ENCODE measurements around the gene TOX3.

TOX3 gene

DNA sequence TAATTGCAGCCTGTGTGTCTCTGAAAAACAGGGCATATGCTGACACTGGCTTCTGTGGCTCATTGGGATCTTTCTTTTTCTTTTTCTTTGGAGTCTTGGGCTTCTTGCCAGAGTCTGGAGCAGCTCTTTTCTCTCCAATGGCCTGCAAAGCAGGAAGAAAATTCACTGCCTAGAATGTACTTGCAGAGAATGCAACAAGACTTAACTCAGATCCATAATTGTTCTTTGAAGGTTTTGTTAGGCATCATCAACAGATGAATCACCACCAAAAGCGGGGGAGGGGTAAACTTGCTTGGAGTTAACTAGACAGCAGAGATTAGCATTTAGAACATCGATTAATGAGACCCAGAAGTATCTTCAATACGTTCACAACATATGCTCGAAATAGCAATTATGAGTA is 100.9 kb downstream of the TOX3 start:
- DNase-seq: no peak

DNA sequence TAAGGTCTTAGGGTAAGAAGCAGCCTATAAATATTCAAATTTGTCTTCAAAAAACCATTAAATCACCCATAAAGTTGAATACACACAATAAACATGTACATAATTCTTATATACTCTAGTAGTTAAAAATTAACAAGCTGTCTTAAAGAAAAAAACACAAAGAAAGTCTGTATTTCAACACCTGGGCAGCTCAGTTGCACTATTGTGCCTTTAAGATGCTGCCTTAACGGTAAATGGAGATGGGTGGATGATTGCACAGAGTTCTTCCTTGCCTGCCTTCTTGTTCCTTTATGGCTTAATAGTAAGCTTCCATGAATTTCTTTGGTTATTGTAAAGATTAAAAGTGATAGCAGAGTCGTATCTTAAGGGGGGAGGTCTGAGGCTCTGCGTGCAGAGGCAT is 105.1 kb downstream of the TOX3 start:
- DNase-seq: no peak

DNA sequence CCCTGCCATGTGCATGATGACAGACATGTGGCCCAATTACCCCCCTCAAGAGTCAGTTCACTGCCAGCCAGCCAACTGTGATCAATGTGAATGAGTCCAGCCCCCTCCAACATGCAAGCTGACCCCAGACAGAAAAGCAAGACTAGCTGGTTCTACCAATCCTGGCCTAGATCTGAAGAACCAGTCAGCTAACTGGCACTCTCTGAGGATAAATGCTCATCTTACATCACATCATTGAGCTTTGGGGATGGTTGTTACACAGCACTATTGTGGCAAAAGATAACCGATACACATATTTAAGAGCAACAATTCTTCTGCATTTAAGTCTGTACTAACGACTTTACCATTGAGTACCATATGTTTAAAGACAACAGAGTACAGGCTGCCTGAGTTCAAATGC is 106.7 kb downstream of the TOX3 start:
- no peak for DNase-seq

DNA sequence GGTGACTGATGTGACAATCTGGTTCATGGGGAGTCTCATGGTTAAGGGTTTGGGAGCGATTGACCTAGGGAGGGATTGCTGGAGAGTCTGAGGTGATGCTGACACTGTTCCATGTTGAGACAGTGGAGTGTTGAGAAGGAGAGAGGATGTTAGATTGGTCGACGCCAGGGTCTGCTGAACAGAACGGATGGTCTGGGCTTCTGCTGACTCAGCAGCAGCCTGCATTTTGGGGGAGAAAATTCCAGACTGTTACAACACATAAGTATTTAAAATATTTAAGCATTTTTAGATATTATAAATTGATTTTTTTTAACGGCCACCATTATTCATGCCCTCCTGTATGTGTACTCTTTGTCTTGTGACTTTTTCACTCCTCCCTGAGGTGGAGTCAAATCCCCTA is 107.2 kb downstream of the TOX3 start:
- DNase-seq: no peak

DNA sequence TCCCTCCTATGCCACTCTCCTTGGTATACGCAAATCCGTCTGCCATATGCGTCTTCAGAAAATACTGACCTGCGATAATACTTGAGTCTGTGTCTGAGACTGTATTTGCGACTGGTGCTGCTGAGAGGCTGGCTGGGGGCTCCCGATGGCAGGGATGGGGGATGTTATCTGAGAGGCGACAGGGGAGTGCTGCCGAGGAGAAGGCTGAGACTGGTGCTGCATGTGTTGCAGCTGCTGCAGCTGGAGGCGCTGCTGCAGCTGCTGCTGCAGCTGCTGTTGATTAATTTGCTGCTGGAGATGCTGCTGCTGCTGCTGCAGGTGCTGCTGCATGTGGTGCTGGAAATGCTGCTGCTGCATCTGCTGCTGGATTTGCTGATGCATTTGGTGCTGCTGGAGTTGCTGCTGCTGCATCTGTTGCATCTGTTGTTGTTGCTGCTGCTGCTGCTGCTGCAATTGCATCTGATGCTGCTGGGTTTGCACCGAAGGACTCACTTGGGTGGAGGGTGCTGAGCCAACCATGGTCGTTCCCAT is 107.7 kb downstream of the TOX3 start:
- no peak for DNase-seq

DNA sequence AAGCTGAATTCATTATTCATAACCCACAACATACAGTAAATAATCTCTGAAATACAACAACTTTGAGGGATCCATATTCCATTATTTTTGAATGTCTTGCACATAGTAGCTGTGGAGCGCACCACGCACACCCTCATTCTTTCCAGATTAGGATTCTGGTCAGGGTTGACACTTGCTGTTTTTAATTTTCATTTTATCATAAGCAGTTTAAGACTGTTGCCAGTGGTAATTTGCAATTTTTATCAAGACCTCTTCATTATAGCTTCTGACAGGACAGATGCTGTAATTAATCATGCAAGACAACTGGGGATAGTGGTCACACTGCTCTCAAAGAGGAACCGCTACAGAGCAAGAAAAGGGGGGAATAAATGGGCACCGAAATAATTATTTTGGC is 109.7 kb downstream of the TOX3 start:
- no peak for DNase-seq

DNA sequence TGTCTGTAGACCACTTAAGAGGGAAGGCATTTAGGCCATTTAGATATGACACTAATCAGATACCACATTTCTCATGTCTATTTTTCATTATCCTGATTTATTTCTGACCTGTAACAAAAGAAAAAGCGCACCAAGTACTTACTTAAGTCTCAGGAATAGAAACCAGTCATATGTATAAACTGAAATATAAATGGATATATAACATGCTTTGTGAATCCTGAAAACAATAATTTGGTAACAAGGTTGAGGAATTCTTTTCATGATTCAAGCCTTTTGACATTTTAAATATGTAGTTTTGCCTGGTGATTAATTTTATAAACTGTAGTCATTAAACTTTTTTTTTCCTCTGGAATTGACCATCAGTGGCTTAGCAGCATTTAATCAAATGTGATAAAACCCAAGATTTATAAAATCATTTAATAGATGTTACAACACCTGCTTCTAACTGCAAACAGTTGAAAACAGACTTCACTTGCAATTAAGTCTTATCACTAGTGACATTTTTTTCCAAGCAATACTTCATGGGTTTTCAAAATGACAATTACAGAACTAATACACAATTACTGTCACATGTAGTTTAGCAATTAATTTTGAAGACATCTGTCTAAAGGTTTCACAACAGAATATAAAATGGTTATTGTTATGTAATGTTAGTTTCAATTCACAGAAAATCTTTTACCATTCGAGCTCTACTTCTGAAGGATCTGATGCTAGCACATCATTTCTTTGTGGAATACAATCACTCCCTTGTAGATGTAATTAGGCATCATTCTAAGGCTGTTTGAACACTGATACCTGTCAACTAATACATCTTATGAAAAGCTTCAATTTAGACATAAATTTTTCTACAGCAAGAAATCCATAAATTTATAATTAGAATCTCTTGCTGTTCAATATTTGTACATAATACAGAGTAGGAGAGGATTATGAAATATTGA is 110.3 kb downstream of the TOX3 start:
- DNase-seq: no peak

DNA sequence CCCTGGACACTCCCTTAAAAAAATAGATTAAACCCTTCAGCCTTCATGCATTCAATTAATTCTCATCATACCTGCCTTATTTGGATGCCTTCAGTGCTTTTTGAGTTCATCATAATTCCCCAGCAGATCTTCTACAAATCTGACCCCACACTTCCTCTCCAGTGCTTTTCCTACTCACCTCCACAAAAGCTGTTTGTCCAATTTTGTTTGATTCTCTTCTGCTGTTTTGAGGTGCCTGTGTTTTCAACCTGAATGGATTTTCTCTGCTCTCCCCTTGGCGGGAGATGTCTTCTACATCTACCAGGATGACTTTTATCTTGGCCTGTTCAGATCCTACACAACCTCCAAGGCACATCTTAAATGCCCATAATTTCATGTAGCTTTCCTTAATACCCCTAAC is 112.7 kb downstream of the TOX3 start:
- no peak for DNase-seq

DNA sequence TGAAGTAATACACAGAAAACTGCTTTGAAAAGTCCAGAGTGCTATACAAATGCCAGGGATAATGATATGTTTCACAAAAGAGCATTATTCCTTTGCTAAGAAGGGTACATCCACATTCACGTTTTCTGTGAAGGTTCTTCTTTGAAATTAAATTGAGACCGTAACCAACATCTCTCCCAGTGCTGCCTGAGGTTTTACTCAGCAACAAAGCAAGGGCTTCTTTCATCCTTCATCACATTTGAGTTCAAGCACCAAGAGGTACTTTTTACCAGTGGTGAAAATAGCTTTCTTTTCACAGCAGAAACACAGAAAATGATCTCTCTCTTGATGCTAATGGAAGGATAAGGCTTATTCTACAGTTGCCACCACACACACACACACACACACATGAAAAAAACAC is 113.3 kb downstream of the TOX3 start:
- no peak for DNase-seq

DNA sequence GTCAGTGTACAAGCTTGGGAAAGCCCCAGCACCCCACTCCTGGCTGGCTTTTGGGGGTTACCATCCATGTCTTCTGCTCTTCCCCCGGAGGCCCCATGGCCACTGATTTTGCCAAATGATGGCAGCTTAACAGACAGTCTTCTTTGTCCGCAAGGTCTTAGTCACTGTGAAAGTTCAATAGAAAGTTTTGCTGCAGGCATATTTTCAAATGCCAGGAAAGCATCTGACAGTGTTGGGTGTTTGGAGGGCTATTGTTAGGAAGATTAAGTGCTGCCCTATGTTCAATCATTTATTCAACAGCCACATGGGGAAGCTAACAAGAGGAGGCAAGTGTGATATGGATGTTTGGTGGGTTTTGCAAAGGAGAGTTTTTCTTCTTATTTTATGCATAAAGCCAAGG is 122.4 kb downstream of the TOX3 start:
- DNase-seq: no peak

DNA sequence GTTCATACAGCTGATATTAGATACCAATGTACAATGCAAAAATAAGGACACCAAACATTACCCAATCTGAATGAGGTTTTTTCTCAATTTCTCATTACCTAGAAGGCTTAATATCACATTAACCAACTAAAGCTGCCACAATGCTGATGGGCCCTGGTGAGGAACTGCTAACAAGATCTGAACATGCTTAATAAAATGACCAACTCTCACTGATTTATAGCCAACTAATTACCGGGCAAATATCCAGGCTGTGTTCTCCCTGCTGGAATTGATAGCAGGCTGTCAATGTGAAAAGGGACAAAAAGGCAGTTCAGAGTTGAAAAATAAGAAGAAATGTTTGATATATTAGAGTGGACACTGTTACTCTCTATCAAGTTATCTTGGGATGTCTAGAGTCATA is 124.6 kb downstream of the TOX3 start:
- DNase-seq: no peak

DNA sequence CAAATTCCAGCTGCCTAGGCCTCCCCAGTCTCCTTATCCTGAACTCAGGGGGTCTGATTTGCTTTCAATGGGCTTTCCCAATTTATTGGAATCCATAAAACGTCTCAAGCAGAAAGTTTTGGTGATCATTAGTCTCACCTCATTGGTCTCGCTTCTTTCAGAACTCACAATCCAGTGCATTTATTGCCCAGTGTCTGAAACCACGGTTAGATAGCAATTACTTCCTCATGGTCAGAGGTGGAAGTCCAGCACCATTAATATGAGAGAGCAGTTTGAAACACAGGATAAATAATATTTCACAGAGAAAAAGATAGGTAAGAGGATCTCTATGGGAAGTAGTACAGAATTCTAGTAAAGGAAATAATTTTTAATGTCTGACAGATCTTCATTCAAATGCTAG is 128.7 kb downstream of the TOX3 start:
- no peak for DNase-seq

DNA sequence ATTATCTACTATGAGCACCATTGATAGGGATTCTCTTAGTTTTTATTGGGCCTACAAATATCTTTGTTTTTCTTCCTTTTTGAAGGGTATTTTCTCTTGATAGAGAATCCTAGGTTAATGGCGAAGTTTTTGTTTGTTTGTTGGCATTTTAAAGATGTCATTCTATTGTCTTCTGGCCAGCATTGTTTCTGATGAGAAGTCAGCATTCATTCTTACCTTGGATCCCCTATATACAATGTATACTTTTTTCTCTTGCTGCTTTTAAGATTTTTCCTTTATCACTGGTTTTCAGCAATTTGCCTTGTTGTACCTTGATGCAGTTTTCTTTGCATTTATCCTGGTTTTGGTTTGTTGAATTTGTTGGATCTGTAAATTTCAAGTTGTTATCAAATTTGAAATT is 130.1 kb downstream of the TOX3 start:
- DNase-seq: no peak

DNA sequence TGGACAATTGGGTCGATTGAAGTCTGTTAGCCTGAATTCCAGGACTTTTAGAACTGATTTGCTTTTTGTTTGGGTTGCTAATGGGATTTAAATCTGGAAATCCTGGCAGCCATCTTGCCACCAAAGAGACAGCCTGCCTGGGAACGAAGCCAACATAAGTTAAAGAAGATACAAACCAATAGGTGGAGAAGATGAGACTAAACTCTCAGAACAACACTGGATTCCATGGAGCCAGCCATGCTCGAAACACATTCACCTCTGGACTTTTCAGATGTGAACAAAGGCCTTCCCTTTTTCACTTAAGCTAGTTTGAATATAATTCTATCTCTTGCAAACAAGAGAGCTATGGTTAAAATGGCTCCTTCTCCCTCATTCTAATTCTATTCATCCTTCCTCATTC is 135.9 kb downstream of the TOX3 start:
- no peak for DNase-seq

DNA sequence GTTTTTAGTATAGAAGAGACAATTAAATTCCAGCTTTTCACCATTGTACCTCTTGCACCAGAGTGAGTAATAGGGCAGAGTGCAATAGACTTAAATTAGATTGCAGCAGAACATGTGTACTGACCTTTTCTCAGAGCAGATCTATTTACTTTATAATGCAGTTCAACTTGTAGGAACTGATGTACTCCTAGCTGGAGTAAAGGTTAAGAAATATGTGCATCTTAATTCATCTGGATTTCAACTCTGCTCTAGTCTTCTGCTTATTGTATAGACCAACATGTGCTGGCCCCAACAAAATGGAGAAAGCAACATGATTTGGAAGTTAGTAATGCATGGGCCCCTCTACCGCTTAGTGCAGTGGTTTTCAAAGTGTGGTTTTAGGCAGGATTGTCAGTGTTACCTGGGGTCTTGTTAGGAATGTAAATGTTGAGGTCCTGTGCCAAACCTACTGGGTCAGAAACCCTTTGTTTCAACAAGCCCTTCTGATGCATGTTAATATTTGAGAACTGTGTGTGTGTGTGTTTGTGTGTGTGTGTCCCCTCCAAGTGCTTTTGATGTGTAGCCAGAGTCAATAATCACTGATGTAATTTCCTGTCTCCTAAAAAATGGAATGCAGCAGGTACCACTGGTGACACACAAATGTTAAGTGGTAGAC is 138.6 kb downstream of the TOX3 start:
- DNase-seq: no peak

DNA sequence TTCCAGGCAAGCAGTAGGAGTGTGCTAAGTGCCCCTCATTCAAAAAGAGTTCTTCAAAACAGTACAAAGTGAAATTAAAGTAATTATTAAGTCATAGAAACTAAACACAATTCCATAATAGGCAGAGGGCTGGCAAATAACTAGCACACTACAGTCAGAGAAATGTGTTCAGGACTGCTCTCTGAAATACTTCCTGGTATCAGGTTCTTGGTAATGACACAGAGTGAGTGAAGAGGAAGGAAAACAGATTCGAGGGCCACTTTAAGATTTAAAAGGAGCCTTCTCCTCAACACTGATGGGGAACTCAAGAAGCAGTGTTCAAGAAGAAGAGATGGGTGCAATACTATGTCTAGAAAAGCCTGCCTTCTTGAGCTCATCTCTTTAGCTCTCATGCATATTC is 139.2 kb downstream of the TOX3 start:
- no peak for DNase-seq

DNA sequence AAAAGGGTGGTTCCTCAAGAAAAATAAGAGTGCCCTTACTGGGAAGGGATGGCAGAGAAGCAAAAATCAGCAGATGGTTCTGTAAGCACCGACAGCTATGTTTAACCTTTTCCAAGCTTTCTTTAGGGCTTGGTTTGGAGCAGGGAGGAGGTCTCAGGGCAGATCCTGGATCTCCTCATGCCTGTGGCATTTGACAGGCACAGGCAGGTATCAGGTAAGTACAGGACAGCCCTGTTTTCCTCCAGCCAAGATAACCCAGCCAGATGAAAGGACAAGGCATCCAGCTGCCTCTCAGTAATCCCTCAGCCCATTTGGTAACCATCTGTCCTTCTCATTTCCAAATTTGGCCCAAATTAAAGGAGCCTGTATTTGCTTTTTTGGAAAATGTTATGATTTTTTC is 141.5 kb downstream of the TOX3 start:
- DNase-seq: no peak

DNA sequence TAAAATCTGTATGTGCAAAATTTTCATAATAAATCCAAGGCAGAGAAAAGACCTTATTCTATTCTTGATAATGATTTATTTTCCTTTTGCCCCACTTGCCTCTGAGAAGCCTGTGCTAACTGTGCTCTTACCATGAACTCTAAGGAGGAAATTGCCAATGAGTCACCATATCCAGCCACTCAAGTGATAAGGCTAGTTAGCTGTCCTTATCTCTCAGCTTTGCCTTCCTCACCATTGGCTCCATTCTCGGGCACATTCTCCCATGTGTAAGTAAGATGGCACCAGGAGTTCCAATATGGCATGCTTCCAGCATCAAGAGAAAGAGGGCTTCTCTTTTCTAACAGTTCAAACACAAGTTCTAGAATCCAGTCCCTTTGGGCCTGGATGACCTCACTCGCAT is 142.4 kb downstream of the TOX3 start:
- DNase-seq: no peak

DNA sequence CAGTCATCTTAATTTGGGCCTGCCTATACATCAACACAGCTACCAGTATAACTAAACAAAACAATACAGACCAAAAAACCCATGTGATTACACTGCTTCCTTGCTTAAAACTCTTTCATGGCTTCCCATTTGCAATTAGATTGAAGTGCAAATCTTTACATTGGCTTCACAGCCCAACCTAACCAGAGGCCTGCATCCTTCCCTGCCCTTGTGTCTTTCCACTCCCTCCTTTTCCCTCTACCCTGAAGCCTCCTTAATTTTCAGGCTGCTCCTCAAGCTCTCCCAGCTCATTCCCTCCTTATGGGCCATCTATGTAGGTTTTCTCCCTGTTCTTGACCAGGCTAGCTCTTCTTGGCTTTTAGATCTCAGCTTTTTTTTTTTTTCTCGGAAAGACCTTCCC is 147.8 kb downstream of the TOX3 start:
- no peak for DNase-seq

DNA sequence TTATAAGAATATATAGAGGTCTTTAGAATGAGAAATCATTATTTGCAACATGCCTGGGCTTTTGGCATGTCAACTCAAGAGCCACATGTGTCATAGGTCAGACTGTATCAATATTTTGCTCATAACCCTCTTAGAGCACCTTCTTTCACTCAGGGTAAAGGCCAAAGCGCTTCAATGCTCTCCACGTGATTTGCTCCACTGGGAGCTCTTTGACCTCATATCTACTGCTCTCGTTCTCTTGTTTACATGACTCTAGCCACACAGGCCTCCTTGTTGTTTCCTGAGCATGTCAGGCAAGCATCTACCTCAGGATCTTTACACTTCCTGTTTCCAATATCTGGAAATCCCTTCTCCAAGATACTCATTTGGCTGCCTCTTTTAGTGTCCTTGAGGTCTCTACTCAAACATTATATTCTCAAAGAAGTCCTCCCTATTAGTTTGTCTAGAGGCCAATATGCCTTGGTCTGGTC is 148.4 kb downstream of the TOX3 start:
- DNase-seq: no peak

DNA sequence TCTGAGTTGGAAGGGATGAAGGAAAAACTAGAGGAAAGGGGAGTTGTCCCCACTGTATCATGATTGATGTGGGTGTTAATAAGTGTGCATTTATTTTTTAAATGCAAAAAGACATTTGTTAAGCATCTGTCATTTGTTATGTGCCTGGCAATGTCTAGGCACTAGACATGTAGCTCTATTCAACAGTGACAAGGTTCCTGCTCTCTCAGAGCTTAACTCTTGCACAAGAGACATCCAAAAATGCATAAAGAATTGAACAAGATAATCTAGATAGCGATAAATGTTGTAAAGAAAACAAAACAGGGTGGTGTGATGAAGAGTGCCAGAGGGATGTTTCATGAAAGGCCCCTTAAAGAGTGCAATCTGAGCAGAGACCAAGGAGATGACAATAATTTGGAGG is 148.9 kb downstream of the TOX3 start:
- DNase-seq: no peak

DNA sequence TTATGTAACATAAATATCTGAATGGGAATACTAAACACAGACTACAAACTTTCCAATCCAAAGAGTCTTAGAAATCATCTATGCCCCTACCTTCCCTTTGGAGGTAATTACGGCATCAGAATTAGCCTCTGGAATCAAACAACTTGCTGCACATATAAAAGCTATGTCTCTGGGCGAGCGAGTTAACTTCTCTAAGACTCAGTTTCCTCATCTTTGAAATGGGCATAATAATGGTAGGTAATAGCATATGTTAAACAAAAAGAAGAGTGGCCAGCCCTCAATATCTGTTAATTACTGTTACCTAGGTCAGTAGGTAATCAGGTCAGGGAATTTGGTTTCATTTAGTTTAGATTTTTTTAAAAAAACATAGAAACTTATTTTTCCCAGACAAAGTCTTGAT is 153.5 kb downstream of the TOX3 start:
- DNase-seq: no peak

DNA sequence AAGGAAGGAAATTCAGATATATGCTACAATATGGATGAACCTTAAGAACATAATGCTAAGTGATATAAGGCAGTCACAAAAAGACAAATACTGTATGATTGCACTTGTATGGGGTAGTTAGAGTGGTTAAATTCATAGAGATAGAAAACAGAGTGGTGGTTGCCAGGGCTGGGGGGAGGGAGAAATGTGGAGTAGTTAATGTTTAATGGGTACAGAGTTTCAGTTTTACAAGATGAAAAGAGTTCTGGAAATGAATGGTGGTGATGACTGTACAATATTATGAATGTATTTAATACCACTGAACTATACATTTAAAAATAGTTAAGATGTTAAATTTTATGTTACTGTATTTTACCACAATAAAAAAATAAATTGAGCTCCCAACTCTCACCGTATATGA is 157.9 kb downstream of the TOX3 start:
- no peak for DNase-seq

Data from central memory CD4-positive, alpha-beta T cell (primary cell).